ENCODE measurements around the gene ERMP1. TPM values are rescaled to one million over a fixed set of nuclear protein-coding genes. Genes with fewer than 3 reads are reported as not detected.

The ERMP1 gene
- polyA plus RNA-seq, 3 donors: 2.5 to 3.7 (median 3.6) TPM

DNA sequence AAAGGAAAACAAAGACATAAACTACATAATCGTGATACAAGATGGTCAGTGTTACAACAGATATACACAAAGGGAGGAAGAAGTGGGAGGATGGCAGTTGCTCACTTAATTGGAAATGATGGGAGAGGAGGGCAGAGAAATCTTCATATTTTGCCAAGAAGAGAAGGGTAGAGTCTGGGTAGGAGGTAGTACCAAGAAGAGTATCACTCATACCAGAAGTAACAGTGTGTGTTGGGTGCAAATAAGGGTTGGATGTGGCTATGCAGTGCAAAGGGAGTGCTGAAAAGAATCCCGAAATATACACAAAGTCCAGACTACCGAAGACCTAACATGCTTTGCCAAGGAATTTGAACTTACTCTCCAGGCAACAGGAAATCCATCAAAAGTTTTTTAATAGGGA is 41.0 kb downstream of the ERMP1 start:
- Mint-ChIP-seq H3K9me3 (no peaks in the 10 kb centered on the region), H3K36me3 (peaks cover 32 to 33% of the 10 kb centered on the region in 2 donors), H3K4me3 (no peak overlapping the region), H3K4me1 (peaks cover 9% of the 10 kb centered on the region), H3K27me3 (ENCODE audit: low read depth in 3 of 3) (no peaks in the 10 kb centered on the region), H3K27ac (no peak overlapping the region)
- no peak overlapping the region for H3K4me2 ChIP-seq (replicated peaks; ENCODE audit: extremely low read depth, low read length, poor library complexity, severe bottlenecking)
- DNase-seq: no peak
- H3K9me3 ChIP-seq (replicated peaks in 1 of 2; ENCODE audit: control insufficient read depth in 1 of 2, insufficient read depth in 1 of 2, low read length in 2 of 2): no peaks in the 10 kb centered on the region
- no peak for TF ChIP-seq CTCF (IDR thresholded peaks at IDR 0.05)
- WGBS (ENCODE audit: insufficient coverage): no CpG with 5 or more reads among the region's 3 CpGs
- intact Hi-C loops (cut with micrococcal nuclease): no loop called here
- H3K4me1 ChIP-seq (ENCODE audit: control insufficient read depth in 1 of 2, insufficient read depth in 2 of 2, low read length in 2 of 2): no peaks in the 10 kb centered on the region
- H3K9ac ChIP-seq (ENCODE audit: insufficient read depth, low read length, poor library complexity, severe bottlenecking): no peak overlapping the region
- no peaks in the 10 kb centered on the region for H3K27me3 ChIP-seq (ENCODE audit: control insufficient read depth in 2 of 2, insufficient read depth in 2 of 2, low read length in 2 of 2)
- no peaks in the 10 kb centered on the region for H3K79me2 ChIP-seq (ENCODE audit: insufficient read depth, low read length)
- peaks cover 5 to 28% of the 10 kb centered on the region in 2 donors for H3K36me3 ChIP-seq (replicated peaks in 1 of 2; ENCODE audit: control insufficient read depth in 1 of 2, insufficient read depth in 2 of 2, low read length in 2 of 2)
- H2AFZ ChIP-seq (ENCODE audit: insufficient read depth, low read depth, low read length, poor library complexity, severe bottlenecking): no peak overlapping the region
- H4K20me1 ChIP-seq (ENCODE audit: insufficient read depth, low read length): no peaks in the 10 kb centered on the region
- H3K27ac ChIP-seq (ENCODE audit: low read depth in 1 of 2, low read length in 2 of 2): no peak overlapping the region
- no peak overlapping the region for H3K4me3 ChIP-seq (replicated peaks in 1 of 3; ENCODE audit: low read depth in 2 of 3, low read length in 3 of 3)

- H3K27ac Mint-ChIP-seq: peak overlapping the region in 1 of 7 donors; percentile 56
- intact Hi-C loops (cut with micrococcal nuclease): no loop called here
- Histone ChIP-seq H3K27me3 (ENCODE audit: control insufficient read depth in 2 of 2, insufficient read depth in 2 of 2, low read length in 2 of 2) (no peaks in the 10 kb centered on the region), H3K4me2 (replicated peaks; ENCODE audit: extremely low read depth, low read length, poor library complexity, severe bottlenecking) (no peak overlapping the region), H3K79me2 (ENCODE audit: insufficient read depth, low read length) (no peaks in the 10 kb centered on the region), H3K9ac (ENCODE audit: insufficient read depth, low read length, poor library complexity, severe bottlenecking) (no peak overlapping the region), H3K4me1 (ENCODE audit: control insufficient read depth in 1 of 2, insufficient read depth in 2 of 2, low read length in 2 of 2) (no peaks in the 10 kb centered on the region), H3K27ac (ENCODE audit: low read depth in 1 of 2, low read length in 2 of 2) (no peak overlapping the region), H3K9me3 (replicated peaks in 1 of 2; ENCODE audit: control insufficient read depth in 1 of 2, insufficient read depth in 1 of 2, low read length in 2 of 2) (no peaks in the 10 kb centered on the region), H3K4me3 (replicated peaks in 1 of 3; ENCODE audit: low read depth in 2 of 3, low read length in 3 of 3) (no peak overlapping the region), H3K36me3 (replicated peaks in 1 of 2; ENCODE audit: control insufficient read depth in 1 of 2, insufficient read depth in 2 of 2, low read length in 2 of 2) (peaks cover 3 to 32% of the 10 kb centered on the region in 2 donors), H2AFZ (ENCODE audit: insufficient read depth, low read depth, low read length, poor library complexity, severe bottlenecking) (no peak overlapping the region), H4K20me1 (ENCODE audit: insufficient read depth, low read length) (no peaks in the 10 kb centered on the region)
- H3K36me3 Mint-ChIP-seq: peaks cover 34 to 36% of the 10 kb centered on the region in 2 donors
- no peak overlapping the region for H3K4me3 Mint-ChIP-seq
- H3K9me3 Mint-ChIP-seq: no peaks in the 10 kb centered on the region
- WGBS (ENCODE audit: insufficient coverage): no CpG with 5 or more reads among the region's 1 CpG
- no peak for TF ChIP-seq CTCF (IDR thresholded peaks at IDR 0.05)
- H3K4me1 Mint-ChIP-seq: peaks cover 9% of the 10 kb centered on the region
- no peak for DNase-seq
- no peaks in the 10 kb centered on the region for H3K27me3 Mint-ChIP-seq (ENCODE audit: low read depth in 3 of 3)
These were observed 42.0 kb downstream of the ERMP1 start for GRCh38 chr9:5790923-5791322.

All from CD14-positive monocyte (primary cell).